GM21381 (cell line): ENCODE measurements around the gene ENAM.
A peak's percentile ranks its signal among the peaks of the same experiment; 100 is the strongest.

Source experiments
- ATAC-seq: cut with Tn5 transposase; IDR thresholded peaks from one replicate; pipeline ENCODE4 v1.9.1; 2021; ENCODE audit warnings: mild to moderate bottlenecking, moderate library complexity; ENCODE audit not compliant: unreplicated experiment

ENAM gene

DNA sequence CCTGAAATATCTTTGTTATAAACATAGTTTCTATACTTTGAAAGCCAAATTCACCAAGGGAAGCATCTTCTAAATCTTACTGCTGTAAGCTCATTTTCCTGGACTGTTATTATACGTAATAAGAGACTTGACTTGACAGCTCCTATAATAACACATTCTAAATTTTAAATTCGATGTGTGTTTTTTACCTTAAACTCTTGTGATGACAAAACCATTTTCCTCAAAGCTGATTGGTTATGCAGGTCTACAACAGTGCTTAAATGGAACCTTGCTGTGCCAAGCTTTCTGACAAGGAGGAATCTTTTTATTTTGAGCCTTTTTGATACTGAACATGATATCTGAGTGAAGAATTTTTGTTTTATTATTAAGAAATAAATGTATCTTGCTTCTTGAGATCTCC lies at the start of gene ENAM:
Gene ENAM, plus strand, starts transcription at position 301 of the 400 bp plus-strand sequence. CDS start 757 bp downstream, outside the sequence.
- no peak for ATAC-seq

DNA sequence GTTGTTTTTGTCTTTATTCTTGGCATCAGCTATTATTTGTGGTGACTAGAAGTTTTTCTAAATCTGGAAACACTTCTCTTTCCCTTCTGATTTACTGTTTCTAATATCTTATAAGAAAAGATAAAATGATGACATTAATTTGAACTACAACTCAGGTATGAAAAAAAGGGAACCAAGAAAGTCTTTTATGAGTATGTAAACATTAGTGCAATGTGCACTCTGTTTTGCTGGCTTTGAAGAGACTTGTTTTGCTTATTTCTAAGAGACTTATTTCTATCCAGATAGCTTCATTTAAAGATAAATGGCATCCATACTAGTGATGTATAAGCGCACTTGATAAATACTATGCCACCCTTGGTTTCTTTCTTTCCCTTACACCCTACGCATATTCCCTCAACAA lies 46.6 kb upstream of the ENAM start:
- no peak for ATAC-seq

- ATAC-seq, result no peak
Measured at GRCh38 chr4:70583952-70584834, 44.4 kb upstream of the ENAM start.

- ATAC-seq, result no peak
Measured at GRCh38 chr4:70586841-70587240, 41.7 kb upstream of the ENAM start.

GRCh38 chr4:70589785-70590184 lies 38.8 kb upstream of the ENAM start:
- ATAC-seq, result peak; percentile 91

DNA sequence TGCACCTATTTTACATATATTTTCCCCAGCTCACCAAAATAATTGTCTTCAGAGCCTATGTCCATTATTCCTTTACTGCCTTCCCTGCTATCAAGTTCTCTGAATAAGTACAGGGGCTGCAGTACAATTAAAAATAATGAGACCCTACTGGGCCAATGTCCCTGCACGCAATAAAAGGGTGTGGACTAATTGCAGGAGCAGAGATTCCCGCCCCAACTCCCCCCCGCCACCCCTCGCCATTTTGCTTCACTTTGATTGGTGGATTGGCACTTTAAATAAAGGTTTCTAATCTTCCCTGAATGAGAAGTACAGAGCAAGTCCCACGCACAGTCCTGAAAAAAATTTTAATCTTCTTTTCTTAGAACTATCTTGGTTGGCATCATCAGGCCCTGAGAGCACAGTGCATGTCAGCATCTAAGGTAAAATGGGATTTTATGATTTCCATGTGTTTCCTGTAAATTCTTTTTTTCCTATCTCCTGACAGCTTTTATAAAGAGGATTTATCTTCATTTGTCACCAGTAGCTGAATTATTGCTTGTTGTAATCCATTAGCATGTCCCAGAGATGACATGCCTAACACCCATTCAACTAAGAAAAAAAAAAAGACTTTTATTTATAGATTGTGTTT lies 36.5 kb upstream of the ENAM start, which contains the start of gene AMBN:
Gene AMBN, plus strand, starts transcription at position 302 of the 628 bp plus-strand sequence. Its CDS starts 103 bp downstream, at position 405.
- ATAC-seq, result no peak

GRCh38 chr4:70594196-70594595 lies 34.3 kb upstream of the ENAM start:
- no peak for ATAC-seq

GRCh38 chr4:70600305-70600704 lies 28.2 kb upstream of the ENAM start:
- ATAC-seq, result no peak

GRCh38 chr4:70600977-70601376 lies 27.6 kb upstream of the ENAM start:
- ATAC-seq, result no peak

- ATAC-seq, result peak; percentile 98
Measured at GRCh38 chr4:70601422-70602039, 27.0 kb upstream of the ENAM start.

DNA sequence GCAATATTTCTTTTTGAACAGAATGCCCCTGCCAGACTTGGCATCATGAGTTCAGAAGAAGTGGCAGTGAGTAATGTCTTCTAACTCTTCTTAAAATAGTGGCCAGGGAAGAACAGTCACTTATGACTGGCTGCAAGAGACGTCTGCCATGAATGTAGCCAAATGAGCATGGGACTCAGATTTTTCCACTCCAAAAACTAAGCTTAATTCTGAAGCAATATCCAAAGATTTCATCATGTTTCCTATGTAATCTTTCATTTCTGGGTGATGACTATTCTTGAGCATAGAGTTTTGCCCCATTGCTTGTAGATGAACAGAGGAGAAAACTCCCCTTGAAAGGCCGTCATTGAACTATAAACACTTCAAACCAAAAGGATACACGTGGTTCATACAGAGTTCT lies 24.7 kb upstream of the ENAM start:
- ATAC-seq, result no peak

GRCh38 chr4:70606459-70606858 lies 22.1 kb upstream of the ENAM start:
- no peak for ATAC-seq

DNA sequence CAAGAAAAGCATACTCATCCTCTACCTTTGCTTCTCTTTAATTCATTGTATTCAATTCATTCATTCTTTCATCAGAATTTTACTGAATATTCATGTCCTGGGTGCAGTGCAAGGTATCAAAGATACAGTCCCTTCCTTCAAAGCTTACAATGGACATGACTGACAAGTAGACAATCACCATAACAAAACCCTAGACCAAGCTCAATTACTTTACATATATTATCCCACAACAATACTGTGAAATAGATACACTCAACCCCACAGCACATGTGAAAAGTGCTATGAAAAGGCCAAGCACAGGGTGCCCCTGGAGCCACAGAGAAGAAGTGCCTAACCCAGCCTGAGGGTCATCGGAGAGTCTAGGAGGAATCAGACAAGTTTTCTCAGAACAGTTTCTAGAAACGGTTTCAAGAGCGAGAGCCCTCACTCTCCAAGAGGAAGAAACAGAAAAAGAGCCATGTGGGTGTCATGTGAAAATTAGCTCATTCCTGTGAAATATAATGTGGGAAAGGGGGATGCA lies 21.1 kb upstream of the ENAM start:
- no peak for ATAC-seq

DNA sequence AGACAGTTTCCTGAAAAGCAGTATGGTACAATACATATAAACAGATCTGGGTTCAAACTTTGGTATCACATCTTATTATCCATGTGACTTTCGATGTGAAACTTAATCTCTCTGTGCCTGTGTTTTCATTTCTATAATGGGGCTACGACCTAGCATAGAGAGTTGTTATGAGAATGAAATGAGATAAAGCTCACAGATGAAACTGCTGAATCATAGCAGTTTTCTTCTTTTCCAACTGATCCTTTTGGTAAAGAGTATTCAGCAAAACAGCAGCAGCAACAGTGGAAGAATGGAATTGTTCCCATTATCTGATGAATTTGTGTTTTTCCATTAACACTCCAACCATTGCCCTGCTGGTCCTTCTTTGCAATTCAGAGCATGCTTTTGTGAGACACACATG lies 20.2 kb upstream of the ENAM start:
- no peak for ATAC-seq

GRCh38 chr4:70613306-70614183 lies 15.0 kb upstream of the ENAM start:
- peak; percentile 50 for ATAC-seq

DNA sequence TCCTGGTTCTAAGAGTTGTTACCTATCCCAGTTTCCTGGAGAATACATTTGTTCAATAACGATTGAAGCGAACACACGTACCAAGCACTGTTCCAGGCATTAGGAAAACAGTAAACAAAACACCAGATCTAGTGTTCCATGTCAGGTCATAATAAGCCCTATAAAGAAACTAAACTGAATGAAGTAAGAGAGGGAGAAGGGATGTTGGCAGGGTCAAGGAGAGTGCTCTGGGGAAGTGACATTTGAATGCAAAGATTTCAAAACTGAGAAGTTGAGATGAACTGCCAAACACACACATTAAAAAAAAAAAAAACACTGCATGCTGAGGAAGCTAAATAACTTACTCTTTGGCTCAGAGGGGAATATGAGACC lies 14.4 kb upstream of the ENAM start:
- ATAC-seq, result no peak

DNA sequence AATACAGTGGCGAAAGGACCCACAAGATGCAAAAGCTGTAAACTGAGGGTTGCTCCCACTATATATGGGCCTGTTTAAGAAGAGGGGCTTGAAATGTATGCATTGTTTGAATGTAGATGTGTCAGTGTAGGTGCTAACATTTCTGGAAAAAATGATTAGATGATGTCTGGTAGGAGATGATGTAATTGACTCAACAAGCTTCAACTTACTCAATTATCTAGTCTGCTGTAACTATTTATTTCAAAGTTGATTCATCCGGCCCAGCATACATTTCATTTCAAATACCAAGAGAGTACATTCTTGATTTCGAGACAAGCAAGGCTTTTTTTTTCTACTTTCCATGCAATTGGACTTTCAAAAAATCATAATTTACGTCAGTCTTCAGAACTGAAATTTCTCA lies 9.3 kb upstream of the ENAM start:
- no peak for ATAC-seq

DNA sequence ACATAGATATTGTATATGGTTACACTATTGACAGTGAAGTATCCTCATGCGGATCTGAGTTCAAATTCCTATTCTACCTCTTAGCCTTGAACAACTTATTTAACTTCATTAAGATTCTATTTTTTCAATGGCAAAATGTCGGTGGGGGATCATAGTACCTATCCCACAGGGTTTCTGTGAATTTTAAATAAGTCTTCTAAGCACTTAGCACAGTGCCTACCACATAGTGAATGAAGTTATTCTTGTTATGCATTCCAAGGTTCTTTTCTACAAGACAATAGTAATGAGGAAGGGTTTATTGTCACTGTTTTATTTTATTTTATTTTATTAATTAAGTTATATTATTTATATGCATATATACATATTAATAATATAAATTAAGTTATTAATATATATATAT lies 8.8 kb upstream of the ENAM start:
- ATAC-seq, result no peak

DNA sequence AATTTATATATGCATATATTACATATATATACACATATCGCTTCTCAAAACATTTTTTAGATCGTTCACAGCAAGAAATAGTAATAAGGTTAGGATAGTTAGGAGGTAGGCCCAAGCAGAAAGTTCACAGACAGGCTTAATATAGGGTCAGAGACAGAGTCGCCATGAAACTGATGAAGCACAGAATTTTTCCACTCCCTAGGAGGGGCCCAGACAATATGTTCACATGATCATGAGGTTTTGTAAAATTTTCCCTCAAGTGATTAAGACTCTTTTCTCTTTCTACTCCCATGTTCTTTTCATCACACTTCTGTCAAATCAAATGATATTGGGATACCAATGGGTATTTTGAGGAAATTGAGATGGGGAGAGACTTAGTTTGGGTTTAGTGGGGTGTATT lies 5.2 kb upstream of the ENAM start:
- ATAC-seq, result no peak

DNA sequence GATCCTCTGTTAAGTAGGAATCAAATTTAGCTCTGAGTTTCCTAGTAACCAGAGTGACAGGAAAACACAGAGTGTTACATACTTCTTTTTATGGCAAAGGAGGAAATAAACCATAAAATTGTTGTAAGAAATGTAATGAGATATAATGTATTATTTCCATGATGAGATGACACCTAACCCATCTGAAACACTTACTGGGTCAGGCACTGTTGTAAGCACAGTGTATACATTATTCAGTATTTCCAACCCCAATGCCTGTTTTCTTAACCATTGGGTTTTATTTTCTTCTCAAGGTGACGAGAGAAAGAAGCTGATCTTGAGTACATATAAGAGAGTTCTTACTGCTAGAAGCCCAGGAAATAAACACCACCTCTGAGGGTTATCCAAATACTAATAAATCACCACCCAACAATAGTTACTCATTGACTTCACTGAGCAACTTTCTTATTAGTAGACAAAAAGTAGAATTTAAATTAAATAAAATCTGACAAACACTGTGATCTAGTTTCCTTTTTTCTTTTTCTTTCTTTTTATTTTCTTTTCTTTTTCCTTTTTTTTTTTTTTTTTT lies 4.2 kb upstream of the ENAM start:
- ATAC-seq, result no peak
